Esophagus muscularis mucosa (tissue), 4 donors: ENCODE results near the gene SAXO1. TPM values are rescaled to one million over a fixed set of nuclear protein-coding genes. Genes with fewer than 3 reads are reported as not detected.

Experiments
- DNase-seq: peaks from one replicate; pipeline ENCODE4 v3.0.0-alpha.2; 2017; ENCODE audit errors: extremely low spot score
- H3K27ac ChIP-seq, 4 donors: fragments of 200-600 bp; sonication (generic); replicated peaks in 1 of 4; 1 replicate in 3 of 4; 2 replicates in 1 of 4; pipeline ENCODE4 v1.5.1; 2016 to 2019; ENCODE audit warnings: mild to moderate bottlenecking in 1 of 4
- H3K27me3 ChIP-seq, 4 donors: fragments of 200-600 bp; sonication (generic); one replicate each; pipeline versions ENCODE4 v1.5.1 to v1.6.0; 2016 to 2019
- H3K36me3 ChIP-seq, 4 donors: fragments of 200-600 bp; sonication (generic); one replicate each; pipeline ENCODE4 v1.5.1; 2016 to 2019
- H3K4me1 ChIP-seq, 4 donors: fragments of 200-600 bp; sonication (generic); one replicate each; pipeline ENCODE4 v1.5.1; 2016 to 2019
- H3K4me3 ChIP-seq, 4 donors: fragments of 200-600 bp; sonication (generic); 1 replicate in 2 of 4; 2 replicates in 2 of 4; pipeline ENCODE4 v1.5.1; 2016 to 2019; ENCODE audit warnings: mild to moderate bottlenecking in 4 of 4, moderate library complexity in 1 of 4
- H3K9me3 ChIP-seq, 4 donors: fragments of 200-600 bp; sonication (generic); 1 replicate in 3 of 4; 2 replicates in 1 of 4; pipeline ENCODE4 v1.5.1; 2016 to 2019
- EP300 ChIP-seq: sonication (generic); formaldehyde crosslinking; IDR thresholded peaks from one replicate; pipeline ENCODE4 v1.6.1; 2017; ENCODE audit warnings: antibody characterized with exemption
- POLR2A ChIP-seq: fragments of 450-650 bp; IDR thresholded peaks from one replicate; pipeline ENCODE4 v1.6.1; 2017; ENCODE audit warnings: antibody characterized with exemption, moderate library complexity, mild to moderate bottlenecking, low read depth
- POLR2AphosphoS5 ChIP-seq, 2 donors: sonication (generic); formaldehyde crosslinking; IDR thresholded peaks; one replicate each; pipeline ENCODE4 v1.6.1; 2017; ENCODE audit warnings: antibody characterized with exemption in 2 of 2
- WGBS: methylation state at CpG from one replicate; pipeline ENCODE4 v1.1.5; 2018; 5-methylcytosine and 5-hydroxymethylcytosine counted together
- intact Hi-C: fragments of 100-400 bp; cut with DNase I; formaldehyde crosslinking; loops from one replicate; pipeline ENCODE4 v1.15.1; 2023
- total RNA-seq, 4 donors: library from RNA; depleted of rRNA; stranded (reverse); fragments of >200 nt; gene quantifications; one replicate each; pipeline versions ENCODE4 v1.1.0 to v1.2.1, GENCODE V29; 2016
- TF ChIP-seq, protein P1 (sequence below), 3 experiments: fragments of 200-600 bp in 2 of 3; fragments of 450-650 bp in 1 of 3; sonication (generic) in 2 of 3; IDR thresholded peaks; one replicate each; pipeline ENCODE4 v1.5.1; 2017 to 2019; ENCODE audit warnings: antibody characterized with exemption in 3 of 3, mild to moderate bottlenecking in 2 of 3, moderate library complexity in 1 of 3

Gene SAXO1
- total RNA-seq, 4 donors from 2014 or later, result 0.11 to 0.17 TPM; not detected in 2

DNA sequence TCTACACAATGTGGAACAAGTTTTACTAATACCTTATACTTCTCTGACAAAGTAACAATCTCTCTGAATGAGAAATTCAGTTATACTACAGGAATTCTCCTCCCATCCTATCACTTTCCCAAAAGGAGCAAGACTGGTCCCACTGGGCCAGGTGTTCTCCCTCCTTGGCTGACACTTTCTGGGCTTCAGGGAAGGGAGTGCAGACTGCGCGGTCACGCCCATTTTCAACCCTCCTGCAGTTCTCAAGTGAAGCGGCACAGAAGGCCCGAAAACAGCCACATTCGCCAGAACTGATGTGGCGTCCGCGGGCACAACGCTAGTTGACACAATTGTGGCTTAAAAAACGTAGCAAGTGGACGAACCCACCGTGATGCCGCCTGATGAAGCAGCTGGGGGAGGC, 603 bp downstream of the SAXO1 start:
- Histone ChIP-seq H3K9me3 (no peaks in the 10 kb centered on the region), H3K27me3 (peaks cover 0 to 4% (median 0%) of the 10 kb centered on the region in 4 donors), H3K27ac (no peak overlapping the region), H3K36me3 (no peaks in the 10 kb centered on the region), H3K4me1 (no peaks in the 10 kb centered on the region), H3K4me3 (no peak overlapping the region)
- intact Hi-C loops, result no loop called here
- no peak for DNase-seq
- TF ChIP-seq, protein P1, sequence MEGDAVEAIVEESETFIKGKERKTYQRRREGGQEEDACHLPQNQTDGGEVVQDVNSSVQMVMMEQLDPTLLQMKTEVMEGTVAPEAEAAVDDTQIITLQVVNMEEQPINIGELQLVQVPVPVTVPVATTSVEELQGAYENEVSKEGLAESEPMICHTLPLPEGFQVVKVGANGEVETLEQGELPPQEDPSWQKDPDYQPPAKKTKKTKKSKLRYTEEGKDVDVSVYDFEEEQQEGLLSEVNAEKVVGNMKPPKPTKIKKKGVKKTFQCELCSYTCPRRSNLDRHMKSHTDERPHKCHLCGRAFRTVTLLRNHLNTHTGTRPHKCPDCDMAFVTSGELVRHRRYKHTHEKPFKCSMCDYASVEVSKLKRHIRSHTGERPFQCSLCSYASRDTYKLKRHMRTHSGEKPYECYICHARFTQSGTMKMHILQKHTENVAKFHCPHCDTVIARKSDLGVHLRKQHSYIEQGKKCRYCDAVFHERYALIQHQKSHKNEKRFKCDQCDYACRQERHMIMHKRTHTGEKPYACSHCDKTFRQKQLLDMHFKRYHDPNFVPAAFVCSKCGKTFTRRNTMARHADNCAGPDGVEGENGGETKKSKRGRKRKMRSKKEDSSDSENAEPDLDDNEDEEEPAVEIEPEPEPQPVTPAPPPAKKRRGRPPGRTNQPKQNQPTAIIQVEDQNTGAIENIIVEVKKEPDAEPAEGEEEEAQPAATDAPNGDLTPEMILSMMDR (IDR thresholded peaks at IDR 0.05), result no peak
- TF ChIP-seq POLR2A (no peak), POLR2AphosphoS5 (IDR thresholded peaks at IDR 0.05) (no peak)
- 79% methylated on average over 14 of the region's 14 CpGs for WGBS

DNA sequence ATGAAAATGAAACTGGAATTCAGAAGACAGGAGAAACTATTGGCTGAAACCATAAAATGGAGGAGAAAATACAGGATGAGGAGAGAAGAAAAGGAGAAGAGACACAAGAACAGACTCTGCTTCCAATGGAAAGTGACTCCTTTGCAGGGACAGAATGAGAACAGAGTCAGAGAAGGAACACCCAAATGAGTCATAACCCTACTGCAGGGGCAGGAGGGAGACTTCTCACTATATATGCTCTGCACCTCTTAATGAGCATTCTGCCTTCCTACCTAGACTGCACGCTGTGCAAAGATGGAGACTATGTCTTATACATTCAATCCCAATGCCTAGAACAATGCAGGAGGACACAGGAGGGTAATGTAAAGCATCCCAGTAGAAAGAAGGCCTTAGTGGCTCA, 2.1 kb downstream of the SAXO1 start:
- H3K36me3 ChIP-seq, result no peaks in the 10 kb centered on the region
- no peaks in the 10 kb centered on the region for H3K4me1 ChIP-seq
- intact Hi-C loops, result no loop called here
- peaks cover 0 to 4% (median 0%) of the 10 kb centered on the region in 4 donors for H3K27me3 ChIP-seq
- H3K27ac ChIP-seq, result no peak overlapping the region
- no peak overlapping the region for H3K4me3 ChIP-seq
- no peak for DNase-seq
- 67% methylated on average over 1 of the region's 1 CpG for WGBS
- H3K9me3 ChIP-seq, result no peaks in the 10 kb centered on the region
- TF ChIP-seq, protein P1 (IDR thresholded peaks at IDR 0.05), result no peak
- TF ChIP-seq POLR2A, result no peak
- no peak for TF ChIP-seq EP300
- no peak for TF ChIP-seq POLR2AphosphoS5 (IDR thresholded peaks at IDR 0.05)

DNA sequence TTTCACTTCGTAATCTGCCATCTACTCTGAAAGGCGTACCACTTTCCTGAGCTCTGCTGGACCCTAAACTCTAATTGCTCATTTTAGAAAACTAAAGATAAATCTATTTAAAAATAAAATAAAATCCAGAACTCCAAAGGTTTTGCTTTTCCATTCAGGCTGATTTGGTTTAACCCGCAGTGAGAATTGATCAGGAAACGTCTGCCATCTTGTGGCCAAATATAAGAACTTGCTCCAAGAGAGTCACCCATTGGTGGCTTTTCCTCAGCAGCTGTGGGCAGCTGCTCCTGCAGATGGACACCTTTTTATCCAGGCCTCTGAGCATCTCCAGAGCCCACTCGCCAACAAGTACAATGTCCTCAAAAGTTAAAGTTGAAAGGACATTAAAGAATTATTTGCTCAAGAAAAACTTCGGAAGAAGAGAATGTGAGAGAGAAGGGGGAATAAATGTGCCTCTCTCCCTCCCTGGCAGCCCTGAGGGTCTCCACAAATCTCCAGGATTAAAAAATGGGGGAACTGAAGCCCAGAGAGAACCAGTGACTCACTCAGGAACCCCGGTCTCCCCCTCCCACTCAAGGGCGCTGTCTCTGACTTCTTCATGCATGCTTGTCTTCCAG, 4.1 kb downstream of the SAXO1 start:
- Histone ChIP-seq H3K36me3 (no peaks in the 10 kb centered on the region), H3K27me3 (peaks cover 0 to 4% (median 0%) of the 10 kb centered on the region in 4 donors), H3K27ac (no peak overlapping the region), H3K4me3 (no peak overlapping the region), H3K4me1 (no peaks in the 10 kb centered on the region), H3K9me3 (no peaks in the 10 kb centered on the region)
- no peak for DNase-seq
- intact Hi-C loops, result loop anchor here (5.0 to 10.0 kb wide), 3 partner anchors 772 to 1497 kb away; no protein-coding TSS in a partner anchor
- WGBS, result 28% methylated on average over 8 of the region's 8 CpGs
- TF ChIP-seq EP300 (no peak), POLR2A (no peak), POLR2AphosphoS5 (IDR thresholded peaks at IDR 0.05) (no peak)
- TF ChIP-seq, protein P1 (IDR thresholded peaks at IDR 0.05), result peak; percentile 77 to 80 (median 78)

DNA sequence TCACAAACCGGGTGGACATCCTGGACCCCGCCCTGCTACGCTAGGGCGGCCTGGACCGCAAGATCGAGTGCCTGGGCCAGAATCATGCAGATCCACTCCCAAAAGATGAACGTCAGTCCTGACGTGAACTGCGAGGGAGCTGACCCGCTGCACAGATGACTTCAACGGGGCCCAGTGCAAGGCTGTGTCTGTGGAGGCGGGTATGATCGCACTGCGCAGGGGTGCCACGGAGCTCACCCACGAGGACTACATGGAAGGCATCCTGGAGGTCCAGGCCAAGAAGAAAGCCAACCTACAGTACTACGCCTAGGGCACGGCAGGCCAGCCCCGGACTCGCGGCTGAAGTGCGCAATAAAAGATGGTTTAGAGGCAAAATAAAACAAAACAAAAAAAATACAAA, 5.2 kb downstream of the SAXO1 start:
- intact Hi-C loops, result loop anchor here (5.0 to 10.0 kb wide), 3 partner anchors 771 to 1496 kb away; no protein-coding TSS in a partner anchor
- 92% methylated on average over 21 of the region's 22 CpGs for WGBS
- Histone ChIP-seq H3K4me3 (no peak overlapping the region), H3K4me1 (no peaks in the 10 kb centered on the region), H3K9me3 (no peaks in the 10 kb centered on the region), H3K36me3 (no peaks in the 10 kb centered on the region), H3K27me3 (peaks cover 0 to 4% (median 0%) of the 10 kb centered on the region in 4 donors), H3K27ac (no peak overlapping the region)
- no peak for DNase-seq
- TF ChIP-seq, protein P1 (IDR thresholded peaks at IDR 0.05), result no peak
- TF ChIP-seq EP300 (no peak), POLR2AphosphoS5 (IDR thresholded peaks at IDR 0.05) (no peak), POLR2A (no peak)
